HCT116 (cell line): ENCODE data around the gene LMTK3.

ENCODE experiments used
- CBX3 ChIP-seq: IDR thresholded peaks from 2 replicates; pipeline ENCODE4 v1.6.1; 2012; ENCODE audit warnings: low read depth
- CTCF ChIP-seq, 3 experiments: fragments of 200-600 bp in 1 of 3; sonication (generic) in 1 of 3; IDR thresholded peaks in 2 of 3; conservative IDR thresholded peaks in 1 of 3; 2 replicates each; pipeline ENCODE4 v1.5.1; 2012 to 2017; ENCODE audit warnings: low read depth in 2 of 3, low read length in 2 of 3, antibody characterized with exemption in 1 of 3, borderline replicate concordance in 1 of 3, control low read depth in 1 of 3, mild to moderate bottlenecking in 1 of 3, mixed read lengths in 1 of 3, mixed run types in 1 of 3, moderate library complexity in 1 of 3; ENCODE audit not compliant: insufficient read depth in 1 of 3
- EZH2 ChIP-seq: fragments of 200-600 bp; sonication (generic); IDR thresholded peaks from 2 replicates; pipeline ENCODE4 v1.6.1; 2017; ENCODE audit warnings: antibody characterized with exemption, mixed run types
- JUND ChIP-seq: IDR thresholded peaks from 2 replicates; pipeline ENCODE4 v1.6.1; 2012
- MAX ChIP-seq: IDR thresholded peaks from 2 replicates; pipeline ENCODE4 v1.6.1; 2012
- POLR2A ChIP-seq: IDR thresholded peaks from 2 replicates; pipeline ENCODE4 v1.7.0; 2011; ENCODE audit warnings: borderline replicate concordance; ENCODE audit not compliant: insufficient read depth, insufficient read length; ENCODE audit errors: extremely low read depth
- RAD21 ChIP-seq: IDR thresholded peaks from 2 replicates; pipeline ENCODE4 v1.6.1; 2012; ENCODE audit warnings: low read depth, mild to moderate bottlenecking
- SIN3A ChIP-seq: IDR thresholded peaks from 2 replicates; pipeline ENCODE4 v1.6.1; 2012; ENCODE audit warnings: low read depth
- SP1 ChIP-seq: IDR thresholded peaks from 2 replicates; pipeline ENCODE4 v1.6.1; 2012; ENCODE audit warnings: low read depth
- SRF ChIP-seq: IDR thresholded peaks from 2 replicates; pipeline ENCODE4 v1.6.1; 2012; ENCODE audit warnings: low read depth
- TCF7L2 ChIP-seq: IDR thresholded peaks from 2 replicates; pipeline ENCODE4 v1.7.0; 2011; ENCODE audit warnings: borderline replicate concordance, inconsistent platforms; ENCODE audit not compliant: insufficient read depth, insufficient read length; ENCODE audit errors: extremely low read depth
- YY1 ChIP-seq: IDR thresholded peaks from 2 replicates; pipeline ENCODE4 v1.6.1; 2011; ENCODE audit warnings: low read length, low read depth, moderate library complexity, mild to moderate bottlenecking; ENCODE audit not compliant: insufficient replicate concordance; ENCODE audit errors: extremely low read depth
- ZBTB33 ChIP-seq: IDR thresholded peaks from 2 replicates; pipeline ENCODE4 v1.6.1; 2011; ENCODE audit warnings: mild to moderate bottlenecking, low read length, moderate library complexity; ENCODE audit not compliant: insufficient replicate concordance; ENCODE audit errors: extremely low read depth
- ZFX ChIP-seq: fragments of 450-650 bp; IDR thresholded peaks from 2 replicates; pipeline ENCODE4 v1.6.1; 2017

GRCh38 chr19:48520134-48520533 is 8.5 kb upstream of the LMTK3 start:
- TF ChIP-seq YY1: no peak
- TF ChIP-seq CTCF (IDR thresholded peaks at IDR 0.05 in 2 of 3, conservative IDR thresholded peaks at IDR 0.05 in 1 of 3; ENCODE audit: borderline replicate concordance in 1 of 3, insufficient read depth in 1 of 3, low read depth in 2 of 3, low read length in 2 of 3): no peak
- TF ChIP-seq POLR2A: no peak
- TF ChIP-seq MAX: no peak
- no peak for TF ChIP-seq EZH2
- no peak for TF ChIP-seq RAD21
- TF ChIP-seq CBX3: no peak
- TF ChIP-seq SIN3A: no peak
- no peak for TF ChIP-seq JUND
- no peak for TF ChIP-seq SP1
- no peak for TF ChIP-seq TCF7L2
- TF ChIP-seq ZFX: no peak
- no peak for TF ChIP-seq SRF
- TF ChIP-seq ZBTB33: no peak
